Dendritic cell treated with granulocyte-macrophage colony-stimulating factor and Interleukin-4, amounts not matched to agents 40 ng/mL and 50 ng/mL, for 4 days (primary cell): ENCODE data around the gene SLC2A4.
A peak's percentile ranks its signal among the peaks of the same experiment; 100 is the strongest.

Experiments
- H3K27ac Mint-ChIP-seq: one replicate; pipeline ENCODE4 v1.8.0; 2022; ENCODE audit warnings: mild to moderate bottlenecking, mixed read lengths
- H3K27me3 Mint-ChIP-seq: one replicate; pipeline ENCODE4 v1.8.0; 2022; ENCODE audit warnings: mild to moderate bottlenecking, mixed read lengths
- H3K36me3 Mint-ChIP-seq: one replicate; pipeline ENCODE4 v1.8.0; 2022; ENCODE audit warnings: low read depth, mixed read lengths
- H3K4me1 Mint-ChIP-seq: one replicate; pipeline ENCODE4 v1.8.0; 2022; ENCODE audit warnings: low read depth, mixed read lengths
- H3K4me3 Mint-ChIP-seq: one replicate; pipeline ENCODE4 v1.8.0; 2022; ENCODE audit warnings: mild to moderate bottlenecking, moderate library complexity, mixed read lengths
- H3K9me3 Mint-ChIP-seq: one replicate; pipeline ENCODE4 v1.8.0; 2022; ENCODE audit warnings: mixed read lengths
- intact Hi-C: fragments of 100-400 bp; cut with micrococcal nuclease; formaldehyde crosslinking; loops from one replicate; pipeline ENCODE4 v1.15.0; 2022

Gene SLC2A4

DNA sequence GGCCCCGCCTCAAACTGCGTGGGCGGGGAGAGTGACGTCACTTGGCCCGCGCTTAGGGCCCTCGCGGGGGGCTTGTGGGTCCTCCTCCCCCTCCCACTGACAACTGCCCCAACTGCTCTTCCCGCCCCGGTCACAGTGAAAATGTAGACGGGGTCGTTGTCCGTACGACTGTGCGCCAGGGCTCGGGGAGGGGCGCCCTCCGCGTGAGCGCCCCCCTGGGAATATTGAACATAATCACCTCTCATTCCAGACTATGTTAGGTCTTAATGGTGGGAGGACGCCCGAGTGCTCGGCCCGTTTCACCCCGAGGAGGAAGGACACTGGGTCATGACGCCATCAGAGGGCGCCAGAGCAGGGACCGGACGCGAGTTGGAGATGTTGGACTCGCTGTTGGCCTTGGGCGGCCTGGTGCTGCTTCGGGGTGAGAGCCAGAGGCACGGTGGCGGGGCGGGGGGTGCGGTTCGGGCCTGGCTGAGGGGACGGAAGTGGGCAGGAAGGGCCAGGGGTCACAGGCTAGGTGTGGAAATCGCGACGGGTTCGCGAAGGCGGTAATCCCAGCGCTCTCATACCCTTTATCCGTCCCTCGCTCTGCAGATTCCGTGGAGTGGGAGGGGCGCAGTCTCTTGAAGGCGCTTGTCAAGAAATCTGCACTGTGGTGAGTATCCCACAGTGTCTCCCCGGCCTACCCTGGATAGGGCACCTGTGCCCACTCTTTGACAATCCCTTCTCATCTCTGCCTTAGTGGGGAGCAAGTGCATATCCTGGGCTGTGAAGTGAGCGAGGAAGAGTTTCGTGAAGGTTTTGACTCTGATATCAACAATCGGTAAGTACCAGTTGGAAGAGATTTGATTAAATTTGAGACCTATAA, 29.1 kb upstream of the SLC2A4 start, which contains the start of gene ELP5:
Gene ELP5 (plus strand): TSS at position 40 of the 868 bp plus-strand sequence. CDS start 336 bp downstream, at position 376.
- H3K27ac Mint-ChIP-seq = peak within 1 kb of the TSS; percentile 100
- H3K36me3 Mint-ChIP-seq = peaks cover 82% of the 10 kb centered on the region
- peak within 1 kb of the TSS; percentile 96 for H3K4me3 Mint-ChIP-seq
- H3K4me1 Mint-ChIP-seq = peaks cover 46% of the 10 kb centered on the region
- intact Hi-C loops = loop anchor here (1.0 to 5.0 kb wide), 5 partner anchors 10 to 55 kb away; partner anchors contain the start of genes ACADVL, DLG4, EIF5A and GABARAP
- H3K27me3 Mint-ChIP-seq = no peaks in the 10 kb centered on the region
- H3K9me3 Mint-ChIP-seq = no peaks in the 10 kb centered on the region

DNA sequence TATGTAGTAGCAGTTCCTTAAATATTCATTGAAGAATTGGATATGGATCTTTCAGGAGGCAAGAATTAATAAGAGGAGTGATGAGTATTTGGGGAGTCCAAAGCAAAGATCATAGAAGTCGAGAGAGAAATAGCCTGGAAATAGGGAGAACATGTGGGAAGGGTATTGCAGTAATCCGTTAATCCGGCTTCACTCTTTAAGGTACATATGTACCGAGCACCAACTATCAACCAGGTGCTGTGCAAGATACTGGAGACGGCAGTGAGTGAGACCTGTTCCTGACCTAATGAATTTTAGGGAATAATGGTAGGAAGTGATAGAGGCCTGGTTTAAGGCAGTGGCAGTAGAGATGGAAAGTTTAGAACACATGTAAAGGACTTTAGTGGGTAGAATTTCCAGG, 28.4 kb upstream of the SLC2A4 start:
- H3K36me3 Mint-ChIP-seq = peaks cover 88% of the 10 kb centered on the region
- no peaks in the 10 kb centered on the region for H3K9me3 Mint-ChIP-seq
- H3K4me3 Mint-ChIP-seq = peak overlapping the region; percentile 96
- peak overlapping the region; percentile 100 for H3K27ac Mint-ChIP-seq
- H3K27me3 Mint-ChIP-seq = no peaks in the 10 kb centered on the region
- intact Hi-C loops = loop anchor here (5.0 kb wide), 2 partner anchors 36 to 54 kb away; partner anchors contain the start of genes ACADVL, DLG4 and EIF5A
- peaks cover 48% of the 10 kb centered on the region for H3K4me1 Mint-ChIP-seq

DNA sequence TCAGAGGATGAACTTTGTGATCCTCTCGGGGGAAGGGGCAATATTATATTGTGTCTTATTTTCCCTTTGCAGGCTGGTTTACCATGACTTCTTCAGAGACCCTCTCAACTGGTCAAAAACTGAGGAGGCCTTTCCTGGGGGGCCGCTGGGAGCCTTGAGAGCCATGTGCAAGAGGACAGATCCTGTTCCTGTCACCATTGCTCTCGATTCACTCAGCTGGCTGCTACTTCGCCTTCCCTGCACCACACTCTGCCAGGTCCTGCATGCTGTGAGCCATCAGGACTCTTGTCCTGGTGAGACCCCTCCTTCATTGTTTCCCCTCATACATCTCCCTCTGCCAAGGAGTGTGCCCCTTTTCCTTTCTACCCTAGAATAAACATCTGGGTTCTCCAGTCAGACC, 27.0 kb upstream of the SLC2A4 start:
- Mint-ChIP-seq H3K9me3 (no peaks in the 10 kb centered on the region), H3K27ac (peak overlapping the region; percentile 61), H3K36me3 (peaks cover 87% of the 10 kb centered on the region), H3K4me3 (no peak overlapping the region), H3K27me3 (no peaks in the 10 kb centered on the region), H3K4me1 (peaks cover 49% of the 10 kb centered on the region)
- intact Hi-C loops = loop anchor here (5.0 kb wide), 2 partner anchors 37 to 53 kb away; partner anchors contain the start of genes ACADVL, DLG4 and EIF5A

DNA sequence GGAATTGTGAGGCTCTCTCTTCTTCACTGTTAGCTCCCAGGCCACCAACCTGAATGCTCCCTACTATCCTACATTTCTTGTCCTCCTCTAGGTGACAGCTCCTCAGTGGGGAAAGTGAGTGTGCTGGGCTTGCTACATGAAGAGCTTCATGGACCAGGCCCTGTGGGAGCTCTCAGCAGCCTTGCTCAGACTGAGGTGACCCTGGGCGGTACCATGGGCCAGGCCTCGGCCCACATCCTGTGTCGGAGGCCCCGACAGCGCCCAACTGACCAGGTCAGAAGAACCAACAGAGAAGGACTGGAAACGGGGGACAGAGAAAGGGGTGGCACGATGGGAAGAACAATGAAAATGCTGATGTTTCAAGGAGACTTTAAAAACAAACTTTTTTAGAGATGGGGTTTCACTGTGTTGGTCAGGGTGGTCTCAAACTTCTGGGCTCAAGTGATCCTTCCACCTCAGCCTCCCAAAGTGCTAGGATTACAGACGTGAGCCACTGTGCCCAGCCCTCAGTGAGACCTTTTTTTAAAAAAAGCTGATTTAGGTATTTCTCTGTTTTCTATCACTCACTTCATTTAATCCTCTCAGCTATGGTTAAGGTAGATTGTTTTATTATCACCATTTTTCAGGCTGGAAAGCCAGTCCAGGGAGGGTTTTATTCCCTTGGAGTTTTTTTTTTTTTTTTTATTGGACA, 24.6 kb upstream of the SLC2A4 start:
- H3K36me3 Mint-ChIP-seq = peaks cover 72% of the 10 kb centered on the region
- peaks cover 43% of the 10 kb centered on the region for H3K4me1 Mint-ChIP-seq
- no peaks in the 10 kb centered on the region for H3K9me3 Mint-ChIP-seq
- H3K27ac Mint-ChIP-seq = no peak overlapping the region
- intact Hi-C loops = no loop called here
- peaks cover 12% of the 10 kb centered on the region for H3K27me3 Mint-ChIP-seq
- no peak overlapping the region for H3K4me3 Mint-ChIP-seq

DNA sequence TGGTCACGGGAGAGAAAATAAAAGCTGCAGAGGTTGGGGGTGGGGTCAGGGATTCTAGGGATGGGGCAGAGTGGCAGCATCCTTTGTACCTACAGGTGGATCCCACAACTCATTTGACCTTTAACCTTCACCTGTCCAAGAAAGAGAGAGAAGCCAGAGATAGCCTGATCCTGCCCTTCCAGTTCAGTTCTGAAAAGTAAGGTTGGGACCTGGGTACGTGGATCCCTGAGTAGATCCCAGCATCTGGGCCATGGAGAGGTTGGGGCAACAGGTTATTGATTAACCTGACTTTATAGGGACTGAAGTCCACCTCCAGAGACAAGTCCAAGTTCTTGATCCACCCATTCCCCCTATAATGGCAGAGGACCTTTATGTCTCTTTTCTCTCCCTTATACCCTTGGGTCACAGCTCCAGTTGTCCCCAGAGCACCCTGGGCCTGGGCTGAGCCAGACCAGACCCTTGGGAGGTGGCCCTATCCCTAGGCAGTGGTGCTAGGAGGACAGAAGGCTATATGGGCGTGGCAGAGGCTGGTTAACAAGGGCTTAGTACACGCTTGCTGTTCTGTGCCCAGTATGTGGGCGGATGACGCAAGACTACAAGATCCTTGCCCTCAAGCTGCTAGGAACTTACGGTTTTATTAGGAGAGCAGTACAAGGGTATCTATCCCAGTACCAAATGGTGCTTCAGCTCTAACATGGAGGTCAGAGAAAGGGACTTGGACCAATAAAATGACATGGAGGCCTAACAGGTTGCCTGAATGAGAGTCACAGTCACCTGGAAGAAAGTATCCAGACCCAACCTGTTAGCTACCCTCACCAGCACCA, 22.6 kb upstream of the SLC2A4 start:
- H3K9me3 Mint-ChIP-seq = no peaks in the 10 kb centered on the region
- peaks cover 52% of the 10 kb centered on the region for H3K36me3 Mint-ChIP-seq
- intact Hi-C loops = no loop called here
- peaks cover 27% of the 10 kb centered on the region for H3K27me3 Mint-ChIP-seq
- H3K27ac Mint-ChIP-seq = peak overlapping the region; percentile 51
- H3K4me1 Mint-ChIP-seq = peaks cover 45% of the 10 kb centered on the region
- no peak overlapping the region for H3K4me3 Mint-ChIP-seq

DNA sequence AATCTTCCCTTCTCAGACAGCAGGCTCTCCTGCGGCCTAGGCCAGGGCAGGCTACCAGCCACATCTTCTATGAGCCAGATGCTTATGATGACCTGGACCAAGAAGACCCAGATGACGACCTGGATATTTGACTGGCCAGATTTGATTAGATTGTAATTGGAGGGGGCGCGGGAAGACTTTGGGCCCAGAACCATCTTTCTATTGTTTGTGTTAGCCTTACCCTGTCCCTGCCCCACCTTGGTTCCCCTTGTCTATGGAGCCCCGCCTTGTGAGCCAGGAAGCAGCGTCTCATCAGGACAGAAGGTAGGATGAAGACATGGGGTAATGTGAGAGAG, 22.0 kb upstream of the SLC2A4 start:
- intact Hi-C loops = no loop called here
- Mint-ChIP-seq H3K36me3 (peaks cover 46% of the 10 kb centered on the region), H3K4me3 (no peak overlapping the region), H3K9me3 (no peaks in the 10 kb centered on the region), H3K4me1 (peaks cover 47% of the 10 kb centered on the region), H3K27ac (peak overlapping the region; percentile 51), H3K27me3 (peaks cover 33% of the 10 kb centered on the region)

DNA sequence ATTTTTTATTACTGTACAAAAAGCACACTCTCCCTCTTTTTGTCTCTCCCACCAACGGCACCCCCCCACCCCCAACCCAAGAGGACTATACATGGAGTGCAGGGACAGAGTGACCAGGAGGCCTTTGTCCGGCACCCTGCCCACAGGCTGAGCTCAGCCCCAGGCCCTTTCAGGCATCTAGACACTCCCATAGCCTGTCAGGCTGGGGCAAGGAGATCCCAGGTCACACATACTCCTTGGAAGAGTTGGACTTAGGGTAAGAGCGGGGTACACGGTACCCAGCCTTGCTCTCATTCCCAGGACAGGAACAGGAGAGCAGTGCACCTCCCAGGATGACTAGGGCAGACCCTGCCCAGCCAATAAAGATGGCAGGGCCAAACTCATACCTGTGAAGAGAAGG, 21.4 kb upstream of the SLC2A4 start:
- H3K4me3 Mint-ChIP-seq = no peak overlapping the region
- no peaks in the 10 kb centered on the region for H3K9me3 Mint-ChIP-seq
- peaks cover 43% of the 10 kb centered on the region for H3K4me1 Mint-ChIP-seq
- intact Hi-C loops = no loop called here
- no peak overlapping the region for H3K27ac Mint-ChIP-seq
- peaks cover 39% of the 10 kb centered on the region for H3K27me3 Mint-ChIP-seq
- H3K36me3 Mint-ChIP-seq = peaks cover 40% of the 10 kb centered on the region

DNA sequence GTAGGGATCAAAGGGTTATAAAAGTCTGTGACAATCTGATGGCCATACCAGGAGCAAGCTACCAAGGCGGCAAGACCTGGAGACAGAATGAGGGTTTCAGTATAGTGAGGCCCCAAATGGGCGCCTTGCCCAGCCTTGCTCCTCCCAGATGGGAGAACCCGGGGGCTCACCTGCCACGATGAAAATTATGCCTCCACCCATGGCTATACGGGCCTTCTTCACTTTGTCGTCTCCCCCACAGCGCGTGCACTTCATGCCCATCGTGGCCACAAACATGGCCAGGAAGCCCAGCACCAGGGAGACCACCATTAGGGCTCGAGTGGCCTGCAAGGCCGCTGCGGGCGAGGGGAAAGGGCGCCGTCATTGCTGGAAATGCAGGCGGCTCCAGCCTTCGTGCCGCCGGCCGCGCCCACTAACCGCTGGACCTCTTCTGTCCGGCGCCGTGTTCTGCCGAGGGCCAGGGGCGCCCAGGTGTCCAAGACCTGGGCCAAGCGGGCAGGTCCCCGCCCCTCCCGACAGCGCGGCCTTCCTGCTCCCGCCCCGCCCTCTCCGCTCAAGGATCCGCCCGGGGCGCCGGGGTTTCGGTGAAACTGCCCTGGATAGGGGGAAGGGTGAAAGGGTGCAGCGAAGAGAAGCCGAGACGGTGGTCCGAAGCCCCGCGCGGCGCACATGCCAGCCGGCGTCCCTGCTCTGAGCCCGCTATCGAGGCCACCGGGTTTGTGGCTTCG, 20.7 kb upstream of the SLC2A4 start:
- peaks cover 43% of the 10 kb centered on the region for H3K4me1 Mint-ChIP-seq
- intact Hi-C loops = no loop called here
- peak overlapping the region; percentile 25 for H3K27ac Mint-ChIP-seq
- H3K27me3 Mint-ChIP-seq = peaks cover 42% of the 10 kb centered on the region
- H3K4me3 Mint-ChIP-seq = peak overlapping the region; percentile 63
- H3K9me3 Mint-ChIP-seq = no peaks in the 10 kb centered on the region
- H3K36me3 Mint-ChIP-seq = peaks cover 33% of the 10 kb centered on the region

DNA sequence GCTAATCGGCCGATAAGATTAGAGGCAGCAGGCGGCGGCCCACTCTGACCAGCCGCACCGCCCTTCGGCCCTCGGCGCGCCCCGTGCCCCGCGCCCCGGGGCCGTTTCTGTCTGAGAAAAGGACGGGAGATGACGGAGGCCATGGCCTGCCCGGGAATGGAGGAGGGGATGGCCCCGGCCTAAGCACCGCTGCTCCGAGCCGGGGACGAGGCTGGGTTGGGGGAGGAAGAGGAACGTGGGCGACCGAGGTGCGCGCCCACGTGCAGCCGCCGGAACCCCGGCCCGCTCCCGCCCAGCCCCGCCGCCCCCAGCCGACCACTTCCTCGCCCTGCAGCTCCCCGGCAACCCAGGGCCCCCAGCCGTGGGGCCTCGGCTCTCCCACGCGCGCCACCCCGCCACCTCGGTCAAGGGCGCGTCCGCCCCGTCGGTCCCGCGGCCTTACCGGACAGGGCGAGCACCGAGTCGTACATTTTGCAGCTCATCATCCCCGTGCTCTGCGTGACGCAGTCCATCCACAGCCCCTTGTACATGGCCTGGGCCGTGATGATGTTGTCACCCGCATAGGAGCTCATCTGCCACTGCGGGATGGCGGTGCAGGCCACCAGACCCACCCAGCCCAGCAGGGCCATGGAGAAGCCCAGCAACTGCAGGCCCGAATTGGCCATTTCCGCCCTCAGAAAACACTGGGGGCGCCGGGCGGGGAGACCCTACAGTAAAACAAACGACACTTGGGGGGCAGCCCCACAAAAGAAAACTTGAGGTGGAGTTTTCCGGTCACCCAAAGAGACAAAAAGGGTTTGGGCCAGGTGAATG, 19.9 kb upstream of the SLC2A4 start:
- Mint-ChIP-seq H3K4me3 (peak overlapping the region; percentile 63), H3K4me1 (peaks cover 50% of the 10 kb centered on the region), H3K27me3 (peaks cover 45% of the 10 kb centered on the region), H3K27ac (peak overlapping the region; percentile 25), H3K36me3 (peaks cover 26% of the 10 kb centered on the region), H3K9me3 (no peaks in the 10 kb centered on the region)
- intact Hi-C loops = no loop called here

DNA sequence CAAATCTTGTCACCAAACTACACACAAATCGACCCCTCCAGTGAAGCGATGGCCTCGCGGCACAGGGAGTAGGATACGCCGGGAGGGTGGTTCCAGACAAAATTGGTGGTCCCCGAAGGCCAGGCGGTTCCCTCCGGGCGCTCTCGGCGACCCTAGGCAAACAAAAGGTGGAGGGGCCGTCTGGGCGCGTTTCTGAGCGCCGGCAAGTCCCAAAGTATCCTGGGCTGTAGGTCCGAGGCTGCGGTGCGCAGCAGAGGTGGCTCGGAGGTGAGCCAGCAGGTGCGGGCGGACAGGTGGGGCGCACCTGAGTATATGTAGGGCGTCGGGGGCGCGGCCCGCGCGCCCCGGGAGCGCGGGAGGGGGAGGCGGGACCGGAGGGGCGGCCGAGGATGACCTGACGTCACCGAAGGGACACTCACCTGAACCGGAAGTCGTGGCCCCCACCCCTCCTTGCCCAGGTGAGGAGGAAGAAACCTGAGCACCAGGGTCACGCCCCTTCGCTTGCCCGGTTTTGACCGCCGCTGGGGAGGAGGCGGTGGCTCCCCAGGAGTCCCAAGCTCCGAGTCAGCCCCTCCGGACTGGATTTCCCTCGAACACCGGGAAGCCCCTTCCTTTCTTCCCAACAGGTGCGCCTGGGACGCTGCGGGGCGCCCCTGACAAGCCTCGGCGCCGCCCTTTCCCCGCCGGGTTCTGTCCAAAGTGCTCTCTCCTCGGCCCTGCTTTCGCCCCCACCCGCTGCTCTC, 19.2 kb upstream of the SLC2A4 start, which contains the start of gene CLDN7:
Gene CLDN7 (minus strand): TSS at position 287 of the 743 bp plus-strand sequence. CDS start 435 bp downstream, outside the sequence.
- peaks cover 53% of the 10 kb centered on the region for H3K4me1 Mint-ChIP-seq
- peaks cover 18% of the 10 kb centered on the region for H3K36me3 Mint-ChIP-seq
- peak within 1 kb of the TSS; percentile 67 for H3K4me3 Mint-ChIP-seq
- H3K9me3 Mint-ChIP-seq = no peaks in the 10 kb centered on the region
- H3K27me3 Mint-ChIP-seq = peaks cover 48% of the 10 kb centered on the region
- intact Hi-C loops = no loop called here
- peak within 1 kb of the TSS; percentile 66 for H3K27ac Mint-ChIP-seq

DNA sequence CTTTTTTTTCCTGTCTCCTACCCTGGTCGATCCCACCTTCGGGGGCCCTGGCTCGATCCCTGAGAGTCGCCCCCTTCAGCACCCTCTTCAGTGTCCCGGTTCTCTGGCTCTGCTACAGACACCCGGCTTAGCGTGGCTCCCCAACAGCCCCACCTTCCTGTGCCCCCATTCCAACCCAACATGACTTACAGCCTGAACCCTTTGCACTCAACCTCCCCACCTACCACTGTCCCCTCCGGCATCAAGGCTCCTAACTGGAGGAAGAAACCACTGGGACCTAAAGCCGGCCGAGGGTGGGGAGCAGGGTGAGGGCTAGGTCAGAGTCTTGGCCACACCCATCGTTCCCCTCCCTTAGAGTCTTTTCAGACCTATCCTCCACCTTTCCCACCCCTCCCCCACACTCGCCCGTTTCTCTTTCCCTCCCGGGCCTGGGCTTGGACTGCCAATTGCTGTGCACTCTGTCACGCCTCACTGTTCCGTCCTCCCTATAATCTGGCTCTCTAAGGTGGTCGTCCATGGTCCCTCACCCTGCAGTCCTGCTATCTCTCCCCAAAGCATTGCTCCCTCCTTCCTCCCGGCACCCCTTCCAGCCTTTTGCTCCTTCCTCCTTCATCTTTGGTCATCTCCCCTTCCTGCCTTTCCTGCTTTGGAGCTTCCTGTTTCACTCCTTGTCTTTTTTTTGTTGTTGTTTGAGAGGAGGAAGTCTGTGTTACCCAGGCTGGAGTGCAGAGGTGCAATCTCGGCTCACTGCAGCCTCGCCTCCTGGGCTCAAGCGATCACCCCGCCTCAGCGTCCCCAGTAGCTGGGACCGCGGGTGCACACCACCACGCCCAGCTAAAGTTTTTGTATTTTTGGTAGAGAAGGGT, 18.4 kb upstream of the SLC2A4 start:
- intact Hi-C loops = no loop called here
- peaks cover 48% of the 10 kb centered on the region for H3K27me3 Mint-ChIP-seq
- peak overlapping the region; percentile 67 for H3K4me3 Mint-ChIP-seq
- no peaks in the 10 kb centered on the region for H3K9me3 Mint-ChIP-seq
- peak overlapping the region; percentile 66 for H3K27ac Mint-ChIP-seq
- peaks cover 11% of the 10 kb centered on the region for H3K36me3 Mint-ChIP-seq
- H3K4me1 Mint-ChIP-seq = peaks cover 51% of the 10 kb centered on the region
